Measurements from ENCODE around the gene CCDC74B.
"Not testable (repeated sequence)": the region's sequence is repeated elsewhere in the genome, so short reads cannot be mapped to it uniquely, and the experiment has no call there.

CCDC74B gene

GRCh38 chr2:130135692-130136541, 9.0 kb downstream of the CCDC74B start:
- no peak overlapping the region for H3K27ac Mint-ChIP-seq
- no peak for ATAC-seq (replicated peaks)
- no peak overlapping the region for H3K4me3 Mint-ChIP-seq
- H3K36me3 Mint-ChIP-seq: no peaks in the 10 kb centered on the region
- H3K9me3 Mint-ChIP-seq: no peaks in the 10 kb centered on the region
- H3K27me3 Mint-ChIP-seq: peaks cover 0 to 11% of the 10 kb centered on the region in 2 donors
- no peak for DNase-seq
- H3K4me1 Mint-ChIP-seq: no peaks in the 10 kb centered on the region

- not testable (repeated sequence) for ATAC-seq (replicated peaks); H3K4me3 Mint-ChIP-seq; DNase-seq; H3K9me3 Mint-ChIP-seq; H3K27ac Mint-ChIP-seq; H3K4me1 Mint-ChIP-seq; H3K36me3 Mint-ChIP-seq
- peaks cover 0 to 12% of the 10 kb centered on the region in 2 donors for H3K27me3 Mint-ChIP-seq
These were observed 15.6 kb downstream of the CCDC74B start, which contains the start of gene POTEF for GRCh38 chr2:130129120-130129829. Gene POTEF (minus strand): TSS chr2:130129222. CDS start chr2:130120515, 8,707 bp downstream.

GRCh38 chr2:130128464-130128863, 16.4 kb downstream of the CCDC74B start:
- DNase-seq; H3K9me3 Mint-ChIP-seq; H3K27ac Mint-ChIP-seq; ATAC-seq (replicated peaks); H3K4me3 Mint-ChIP-seq; H3K4me1 Mint-ChIP-seq; H3K36me3 Mint-ChIP-seq: not testable (repeated sequence)
- H3K27me3 Mint-ChIP-seq: peaks cover 0 to 10% of the 10 kb centered on the region in 2 donors

- H3K36me3 Mint-ChIP-seq, H3K27ac Mint-ChIP-seq: not testable (repeated sequence)
These were observed 17.2 kb downstream of the CCDC74B start for GRCh38 chr2:130127726-130128125.

GRCh38 chr2:130120924-130121323, 24.0 kb downstream of the CCDC74B start:
- not testable (repeated sequence) for ATAC-seq (replicated peaks); DNase-seq; H3K36me3 Mint-ChIP-seq; H3K27ac Mint-ChIP-seq; H3K4me1 Mint-ChIP-seq; H3K9me3 Mint-ChIP-seq; H3K27me3 Mint-ChIP-seq; H3K4me3 Mint-ChIP-seq

More at GRCh38 chr2:130127726-130128125, 17.2 kb downstream of the CCDC74B start:
- H3K4me3 Mint-ChIP-seq; ATAC-seq (replicated peaks); DNase-seq; H3K9me3 Mint-ChIP-seq; H3K4me1 Mint-ChIP-seq; H3K27me3 Mint-ChIP-seq: not testable (repeated sequence)

- H3K4me1 Mint-ChIP-seq; H3K27ac Mint-ChIP-seq; H3K9me3 Mint-ChIP-seq; H3K27me3 Mint-ChIP-seq; DNase-seq; ATAC-seq (replicated peaks); H3K4me3 Mint-ChIP-seq; H3K36me3 Mint-ChIP-seq: not testable (repeated sequence)
These were observed 42.1 kb downstream of the CCDC74B start for GRCh38 chr2:130102597-130103363.

Measured in stimulated activated naive B cell treated with anti-CD40 and anti-IgM and Interleukin-4, amounts not matched to agents 10 μg/mL and 1 μg/mL and 100 μg/mL, for 72 hours (primary cell).